ENCODE results near the gene PDLIM3.
"Not testable (repeated sequence)": the region's sequence is repeated elsewhere in the genome, so short reads cannot be mapped to it uniquely, and the experiment has no call there.

The PDLIM3 gene

DNA sequence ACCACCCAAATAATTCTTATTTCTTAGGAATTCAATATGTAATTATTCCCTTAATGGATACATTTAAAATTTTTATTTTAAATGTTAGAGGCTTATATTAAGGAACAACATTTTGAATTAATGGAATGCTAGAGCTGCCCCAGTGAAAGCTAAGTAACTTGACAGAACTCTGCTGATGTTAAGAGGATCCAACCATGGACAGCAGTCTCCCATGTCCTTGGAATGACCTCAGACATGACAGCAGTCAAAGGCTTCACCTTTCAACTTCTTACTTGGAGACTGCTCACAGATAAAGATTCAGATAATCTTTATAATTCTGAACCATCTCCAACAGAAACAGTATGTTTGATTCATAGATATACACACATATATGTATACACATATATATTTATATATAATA is 17.2 kb downstream of the PDLIM3 start:
- H3K27ac Mint-ChIP-seq = no peak overlapping the region
- peaks cover 3% of the 10 kb centered on the region for H3K9me3 Mint-ChIP-seq
- H3K4me1 Mint-ChIP-seq (ENCODE audit: low read depth) = peaks cover 12% of the 10 kb centered on the region
- H3K27me3 Mint-ChIP-seq = peaks cover 52% of the 10 kb centered on the region
- no peak overlapping the region for H3K4me3 Mint-ChIP-seq
- no peaks in the 10 kb centered on the region for H3K36me3 Mint-ChIP-seq (ENCODE audit: low read depth)

DNA sequence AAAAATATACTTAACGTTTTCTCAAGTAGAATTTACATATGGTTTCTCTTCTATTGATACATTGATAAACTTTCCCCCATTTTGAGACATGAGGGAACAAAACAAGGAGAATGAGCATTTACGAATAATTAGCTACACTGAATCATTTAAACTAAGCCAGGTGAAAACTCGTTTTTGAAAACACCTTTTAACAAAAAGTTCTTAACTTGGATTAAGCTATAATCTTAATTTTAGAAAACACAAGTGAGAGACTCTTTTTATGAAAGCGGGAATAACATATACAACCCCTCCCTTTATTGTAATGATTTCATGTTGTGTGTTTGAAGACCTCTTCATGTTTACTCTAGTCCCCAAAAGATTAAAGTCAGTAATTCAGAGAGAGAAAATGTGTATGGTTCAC is 20.1 kb downstream of the PDLIM3 start:
- Mint-ChIP-seq H3K4me1 (ENCODE audit: low read depth) (peaks cover 15% of the 10 kb centered on the region), H3K4me3 (no peak overlapping the region), H3K27me3 (peaks cover 72% of the 10 kb centered on the region), H3K9me3 (peaks cover 3% of the 10 kb centered on the region), H3K36me3 (ENCODE audit: low read depth) (no peaks in the 10 kb centered on the region), H3K27ac (no peak overlapping the region)

- H3K27ac Mint-ChIP-seq = no peak overlapping the region
- H3K27me3 Mint-ChIP-seq = peaks cover 74% of the 10 kb centered on the region
- H3K4me3 Mint-ChIP-seq = no peak overlapping the region
These were observed 21.1 kb downstream of the PDLIM3 start for GRCh38 chr4:185514182-185514697.

DNA sequence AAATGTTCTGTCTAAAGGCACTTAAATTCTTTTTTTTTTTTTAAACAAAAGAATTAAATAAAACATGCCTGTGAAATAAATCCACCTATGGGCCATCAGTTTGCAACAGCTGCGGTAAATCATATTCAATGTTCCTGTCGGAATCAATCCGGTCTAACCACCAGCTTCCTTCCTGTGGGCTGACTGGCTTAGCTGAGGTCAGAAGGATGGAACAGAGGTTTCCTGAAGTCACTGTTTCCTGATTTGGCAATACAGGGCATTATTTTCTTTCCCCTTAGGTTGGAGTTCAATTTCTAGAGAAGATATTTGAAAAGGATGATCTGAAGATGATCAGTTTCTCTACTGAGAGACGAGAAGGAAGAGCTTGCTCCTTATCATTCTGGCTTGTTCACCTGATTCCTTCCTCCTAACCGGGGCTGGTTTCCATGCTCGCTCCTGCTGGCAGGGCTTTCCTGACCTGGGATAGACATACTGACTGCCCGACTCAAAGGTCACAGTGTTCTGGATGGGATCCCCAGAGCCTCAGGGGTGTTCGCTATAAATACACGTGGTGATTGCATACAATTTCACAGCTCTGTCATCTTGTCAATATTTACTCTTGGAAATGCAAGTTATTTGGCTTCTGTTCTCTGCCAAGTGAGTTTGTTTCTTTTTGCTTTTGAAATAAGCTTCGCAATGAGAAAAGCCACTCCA is 21.7 kb downstream of the PDLIM3 start:
- H3K4me1 Mint-ChIP-seq (ENCODE audit: low read depth) = peaks cover 15% of the 10 kb centered on the region
- H3K36me3 Mint-ChIP-seq (ENCODE audit: low read depth) = no peaks in the 10 kb centered on the region
- peaks cover 3% of the 10 kb centered on the region for H3K9me3 Mint-ChIP-seq
- peaks cover 72% of the 10 kb centered on the region for H3K27me3 Mint-ChIP-seq
- H3K4me3 Mint-ChIP-seq = no peak overlapping the region
- H3K27ac Mint-ChIP-seq = no peak overlapping the region

More at GRCh38 chr4:185514182-185514697, 21.1 kb downstream of the PDLIM3 start:
- peaks cover 15% of the 10 kb centered on the region for H3K4me1 Mint-ChIP-seq (ENCODE audit: low read depth)
- H3K36me3 Mint-ChIP-seq (ENCODE audit: low read depth) = no peaks in the 10 kb centered on the region
- H3K9me3 Mint-ChIP-seq = peaks cover 3% of the 10 kb centered on the region

- no peaks in the 10 kb centered on the region for H3K36me3 Mint-ChIP-seq (ENCODE audit: low read depth)
- no peak overlapping the region for H3K27ac Mint-ChIP-seq
- peaks cover 74% of the 10 kb centered on the region for H3K27me3 Mint-ChIP-seq
- H3K9me3 Mint-ChIP-seq = peaks cover 3% of the 10 kb centered on the region
- H3K4me1 Mint-ChIP-seq (ENCODE audit: low read depth) = peaks cover 15% of the 10 kb centered on the region
- no peak overlapping the region for H3K4me3 Mint-ChIP-seq
These were observed 22.8 kb downstream of the PDLIM3 start for GRCh38 chr4:185512516-185512915.

GRCh38 chr4:185511243-185511642 is 24.1 kb downstream of the PDLIM3 start:
- Mint-ChIP-seq H3K27me3 (peaks cover 70% of the 10 kb centered on the region), H3K4me1 (ENCODE audit: low read depth) (peaks cover 15% of the 10 kb centered on the region)
- H3K36me3 Mint-ChIP-seq (ENCODE audit: low read depth); H3K9me3 Mint-ChIP-seq; H3K4me3 Mint-ChIP-seq; H3K27ac Mint-ChIP-seq: not testable (repeated sequence)

GRCh38 chr4:185510806-185511205 is 24.5 kb downstream of the PDLIM3 start:
- Mint-ChIP-seq H3K27ac (no peak overlapping the region), H3K4me3 (no peak overlapping the region), H3K36me3 (ENCODE audit: low read depth) (no peaks in the 10 kb centered on the region), H3K9me3 (peaks cover 3% of the 10 kb centered on the region), H3K4me1 (ENCODE audit: low read depth) (peaks cover 15% of the 10 kb centered on the region), H3K27me3 (peaks cover 70% of the 10 kb centered on the region)

DNA sequence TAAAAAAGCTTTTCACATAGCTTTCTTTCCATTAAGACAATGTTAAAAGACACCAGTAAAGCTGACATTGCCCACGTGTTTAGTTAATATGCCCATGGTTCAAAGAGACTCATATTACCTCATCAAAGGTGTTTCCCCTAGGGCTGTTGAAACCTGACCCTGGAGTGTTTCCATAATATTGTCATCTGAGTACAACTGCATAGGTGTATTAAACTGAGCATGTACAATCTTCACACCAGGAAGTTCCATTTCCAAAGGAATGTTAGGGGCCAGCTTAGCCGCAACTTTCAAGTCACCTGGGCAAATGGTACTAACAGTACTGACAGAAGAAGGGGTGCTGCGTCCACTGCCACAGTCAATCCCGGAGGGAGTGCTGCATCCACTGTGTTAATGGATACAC is 27.1 kb downstream of the PDLIM3 start:
- Mint-ChIP-seq H3K4me1 (ENCODE audit: low read depth) (peaks cover 4% of the 10 kb centered on the region), H3K36me3 (ENCODE audit: low read depth) (no peaks in the 10 kb centered on the region), H3K27ac (no peak overlapping the region), H3K4me3 (no peak overlapping the region), H3K27me3 (peaks cover 57% of the 10 kb centered on the region), H3K9me3 (no peaks in the 10 kb centered on the region)

GRCh38 chr4:185506422-185506821 is 28.9 kb downstream of the PDLIM3 start:
- no peak overlapping the region for H3K4me3 Mint-ChIP-seq
- H3K27ac Mint-ChIP-seq = no peak overlapping the region
- peaks cover 3% of the 10 kb centered on the region for H3K9me3 Mint-ChIP-seq
- no peaks in the 10 kb centered on the region for H3K36me3 Mint-ChIP-seq (ENCODE audit: low read depth)
- H3K27me3 Mint-ChIP-seq = peaks cover 49% of the 10 kb centered on the region
- no peaks in the 10 kb centered on the region for H3K4me1 Mint-ChIP-seq (ENCODE audit: low read depth)

- Mint-ChIP-seq H3K4me3 (no peak overlapping the region), H3K9me3 (peaks cover 9% of the 10 kb centered on the region), H3K27ac (no peak overlapping the region), H3K36me3 (ENCODE audit: low read depth) (no peaks in the 10 kb centered on the region), H3K4me1 (ENCODE audit: low read depth) (no peaks in the 10 kb centered on the region), H3K27me3 (peaks cover 39% of the 10 kb centered on the region)
These were observed 30.9 kb downstream of the PDLIM3 start for GRCh38 chr4:185504098-185505047.

GRCh38 chr4:185502386-185502785 is 32.9 kb downstream of the PDLIM3 start:
- Mint-ChIP-seq H3K27ac (no peak overlapping the region), H3K9me3 (peaks cover 9% of the 10 kb centered on the region), H3K4me1 (ENCODE audit: low read depth) (no peaks in the 10 kb centered on the region), H3K4me3 (no peak overlapping the region), H3K27me3 (peaks cover 39% of the 10 kb centered on the region), H3K36me3 (ENCODE audit: low read depth) (no peaks in the 10 kb centered on the region)

DNA sequence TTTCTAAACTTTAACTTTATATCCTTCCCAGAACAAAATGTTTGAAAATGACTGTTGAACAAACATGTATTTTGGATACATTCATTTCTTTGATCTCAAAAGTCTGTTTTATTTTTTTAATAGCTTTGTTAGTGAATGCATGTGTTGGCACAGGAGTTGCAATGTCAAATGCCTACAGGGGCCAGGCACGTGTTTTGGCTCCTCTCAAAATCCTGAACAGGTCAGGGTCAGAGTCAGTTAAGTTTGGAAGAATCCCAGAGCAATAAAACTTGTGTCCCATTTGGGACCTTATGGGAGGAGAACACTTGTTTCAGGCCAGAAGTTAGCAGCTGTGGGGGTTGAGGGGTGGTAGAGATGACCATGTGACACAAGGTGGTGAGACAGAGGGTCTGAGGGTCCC is 34.7 kb downstream of the PDLIM3 start:
- Mint-ChIP-seq H3K36me3 (ENCODE audit: low read depth) (no peaks in the 10 kb centered on the region), H3K27me3 (peaks cover 38% of the 10 kb centered on the region), H3K27ac (no peak overlapping the region), H3K4me1 (ENCODE audit: low read depth) (no peaks in the 10 kb centered on the region), H3K9me3 (peaks cover 9% of the 10 kb centered on the region), H3K4me3 (no peak overlapping the region)

DNA sequence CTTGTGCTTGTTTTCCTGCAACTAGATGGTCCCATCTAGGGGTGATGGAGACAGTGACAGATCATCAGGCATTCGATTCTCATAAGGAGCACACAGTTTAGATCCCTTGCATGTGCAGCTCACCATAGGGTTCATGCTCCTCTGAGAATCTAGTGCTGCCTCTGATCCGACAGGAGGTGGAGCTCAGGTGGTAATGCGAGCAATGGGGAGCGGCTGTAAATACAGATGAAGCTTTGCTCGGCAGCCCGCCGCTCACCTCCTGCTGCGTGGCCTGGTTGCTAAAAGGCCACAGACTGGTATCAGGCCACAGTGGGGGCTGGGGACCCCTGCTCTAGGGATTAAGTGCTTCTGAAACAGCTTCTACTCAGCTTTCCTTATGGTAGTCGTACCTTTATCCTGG is 35.3 kb downstream of the PDLIM3 start:
- Mint-ChIP-seq H3K27ac (no peak overlapping the region), H3K9me3 (peaks cover 9% of the 10 kb centered on the region), H3K4me1 (ENCODE audit: low read depth) (no peaks in the 10 kb centered on the region), H3K36me3 (ENCODE audit: low read depth) (no peaks in the 10 kb centered on the region), H3K4me3 (no peak overlapping the region), H3K27me3 (peaks cover 40% of the 10 kb centered on the region)

- Mint-ChIP-seq H3K4me1 (ENCODE audit: low read depth) (no peaks in the 10 kb centered on the region), H3K36me3 (ENCODE audit: low read depth) (no peaks in the 10 kb centered on the region), H3K27me3 (peaks cover 48% of the 10 kb centered on the region), H3K4me3 (no peak overlapping the region), H3K9me3 (peaks cover 20% of the 10 kb centered on the region), H3K27ac (no peak overlapping the region)
These were observed 46.7 kb downstream of the PDLIM3 start for GRCh38 chr4:185488650-185489049.

GRCh38 chr4:185481401-185481800 is 53.9 kb downstream of the PDLIM3 start:
- Mint-ChIP-seq H3K9me3 (no peaks in the 10 kb centered on the region), H3K27ac (no peak overlapping the region), H3K4me3 (no peak overlapping the region), H3K4me1 (ENCODE audit: low read depth) (no peaks in the 10 kb centered on the region), H3K27me3 (peaks cover 63% of the 10 kb centered on the region), H3K36me3 (ENCODE audit: low read depth) (no peaks in the 10 kb centered on the region)
